ENCODE measurements around the gene NCEH1. TPM values are rescaled to one million over a fixed set of nuclear protein-coding genes. Genes with fewer than 3 reads are reported as not detected.
"Not testable (repeated sequence)": the region's sequence is repeated elsewhere in the genome, so short reads cannot be mapped to it uniquely, and the experiment has no call there.

NCEH1 gene
- 3.1 TPM for polyA plus RNA-seq (2012; ENCODE audit: insufficient read depth, insufficient read length)

DNA sequence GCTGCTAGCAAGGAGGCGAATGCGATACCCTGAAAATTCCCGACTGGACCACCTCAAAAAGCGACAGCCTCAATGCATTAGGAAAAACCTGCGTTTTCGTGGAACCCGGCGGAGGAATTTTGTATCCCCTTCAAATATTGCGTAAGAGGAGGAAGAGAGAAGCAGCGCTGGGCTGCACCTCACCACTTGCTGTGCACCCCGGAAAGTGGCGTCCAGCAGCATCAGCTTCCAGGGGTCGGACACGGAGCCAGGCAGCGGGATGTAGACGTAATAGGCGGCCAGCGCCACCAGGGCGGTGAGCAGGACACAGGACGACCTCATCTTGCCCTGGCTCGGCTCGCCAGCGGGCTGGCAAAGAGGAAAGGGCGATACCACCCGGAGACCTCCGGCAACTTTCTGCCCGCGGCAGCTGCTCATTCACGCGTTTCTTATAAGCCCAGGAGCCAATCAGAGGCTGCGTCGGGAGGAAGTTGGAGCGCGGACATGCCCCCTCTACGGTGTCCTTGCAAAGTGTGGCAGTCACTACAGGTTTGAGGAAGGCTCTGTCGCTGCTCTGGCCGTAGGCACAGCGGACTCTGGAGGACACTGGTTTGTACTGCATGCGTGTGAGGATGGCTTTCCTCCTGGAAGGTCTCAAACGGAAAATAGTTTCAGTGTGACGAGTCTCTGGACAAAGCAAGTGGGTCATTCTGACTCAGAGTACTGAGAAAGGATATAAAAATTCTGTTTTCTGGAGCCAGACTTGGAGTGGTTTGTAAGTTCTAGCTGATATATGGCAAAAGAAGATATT is at the start of gene NCEH1:
TSS of gene NCEH1 (minus strand) at position 404 of the 790 bp plus-strand sequence. CDS start at position 321, 83 bp downstream.
- peak within 1 kb of the TSS; percentile 92 for H3K4me3 ChIP-seq (ENCODE audit: low read length)
- peak; percentile 87 for DNase-seq (ENCODE audit: low read depth, low spot score)

DNA sequence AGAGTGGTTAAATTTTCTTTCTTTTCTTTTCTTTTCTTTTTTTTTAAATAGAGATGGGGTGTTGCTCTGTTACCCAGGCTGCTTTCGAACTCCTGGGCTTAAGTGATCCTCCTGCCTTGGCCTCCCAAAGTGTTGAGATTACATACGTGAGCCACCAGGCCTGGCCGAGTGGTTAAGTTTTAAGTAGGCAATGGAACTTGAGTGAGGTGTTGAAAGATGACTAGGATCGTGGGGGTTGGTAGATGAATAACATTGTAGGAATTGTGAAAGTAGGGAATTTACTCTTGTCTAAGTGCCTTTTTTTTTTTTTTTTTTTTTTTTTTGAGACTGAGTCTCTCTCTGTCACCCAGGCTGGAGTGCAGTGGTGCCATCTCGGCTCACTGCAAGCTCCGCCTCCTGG is 49.5 kb upstream of the NCEH1 start:
- H3K4me3 ChIP-seq (ENCODE audit: low read length); DNase-seq (ENCODE audit: low read depth, low spot score): not testable (repeated sequence)

DNA sequence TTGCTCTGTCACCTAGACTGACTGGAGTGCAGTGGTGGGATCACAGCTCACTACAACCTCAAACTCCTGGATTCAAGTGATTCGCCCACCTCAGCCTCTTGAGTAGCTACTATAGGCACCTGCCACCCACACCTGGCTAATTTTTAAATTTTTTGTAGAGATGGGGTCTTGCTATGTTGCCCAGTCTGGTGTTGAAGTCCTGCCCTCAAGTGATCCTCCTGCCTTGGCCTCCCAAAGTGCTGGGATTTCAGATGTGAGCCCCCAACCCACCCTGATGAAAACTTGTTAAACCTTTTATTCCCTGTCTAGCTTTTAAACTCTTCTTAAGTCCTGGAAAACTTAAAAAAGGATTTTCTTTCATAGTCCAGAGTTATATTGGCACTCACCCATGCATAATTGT is 42.3 kb upstream of the NCEH1 start:
- peak overlapping the region; percentile 89 for H3K4me3 ChIP-seq (ENCODE audit: low read length)
- no peak for DNase-seq (ENCODE audit: low read depth, low spot score)

DNA sequence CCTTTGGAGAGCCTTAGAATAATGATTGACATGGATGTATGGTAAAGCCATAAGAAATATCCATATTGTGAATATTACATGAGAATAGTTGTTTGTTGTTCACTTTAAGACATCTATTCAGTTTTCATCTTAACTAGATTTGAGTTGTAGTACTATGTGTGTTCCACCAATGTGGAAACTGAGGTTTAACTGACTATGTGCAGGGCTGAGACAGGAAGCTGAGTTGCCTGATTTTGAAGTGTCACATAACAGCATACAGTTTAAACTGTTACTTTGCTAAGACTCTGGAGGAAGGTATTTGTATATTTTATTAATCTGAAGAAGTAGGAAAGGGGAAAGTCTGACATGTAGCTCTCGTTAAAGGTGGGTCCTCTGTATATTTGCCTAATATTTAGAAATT is 41.8 kb upstream of the NCEH1 start:
- H3K4me3 ChIP-seq (ENCODE audit: low read length) = peak overlapping the region; percentile 89
- DNase-seq (ENCODE audit: low read depth, low spot score) = peak; percentile 73

DNA sequence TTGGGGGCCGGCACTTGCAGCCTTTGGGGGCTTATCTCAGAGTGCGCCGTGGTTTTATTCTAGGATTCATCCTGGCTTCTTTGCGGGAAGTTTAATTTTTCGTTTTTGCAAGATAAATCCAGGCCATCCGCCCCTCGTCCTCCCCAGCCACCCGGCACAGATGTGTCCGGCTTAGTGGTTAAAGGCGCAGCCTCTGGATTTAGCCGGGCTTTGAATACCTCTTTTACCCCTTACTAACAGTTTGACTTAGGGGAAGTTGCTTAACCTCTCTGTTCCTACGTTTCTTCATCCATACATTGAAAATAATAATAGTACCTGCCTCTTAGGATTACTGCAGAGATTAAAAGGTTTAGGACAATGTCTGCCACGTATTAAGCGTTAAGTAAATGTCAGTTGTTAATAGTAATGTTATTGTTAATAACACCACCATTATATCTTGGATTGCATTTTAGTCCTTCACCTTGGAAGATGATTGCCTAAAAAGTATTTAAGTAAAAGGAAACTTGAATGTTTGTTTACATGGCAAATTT is 40.4 kb upstream of the NCEH1 start:
- H3K4me3 ChIP-seq (ENCODE audit: low read length) = peak overlapping the region; percentile 89
- DNase-seq (ENCODE audit: low read depth, low spot score) = peak; percentile 14

- DNase-seq (ENCODE audit: low read depth, low spot score) = peak; percentile 100
These were observed 39.7 kb upstream of the NCEH1 start, which contains the start of gene ECT2 for GRCh38 chr3:172750368-172751174. Gene ECT2 (plus strand): TSS chr3:172750726. CDS start chr3:172754531, 3,805 bp downstream.

GRCh38 chr3:172750069-172750367 is 39.2 kb upstream of the NCEH1 start:
- peak overlapping the region; percentile 89 for H3K4me3 ChIP-seq (ENCODE audit: low read length)
- no peak for DNase-seq (ENCODE audit: low read depth, low spot score)

More at GRCh38 chr3:172750368-172751174, 39.7 kb upstream of the NCEH1 start, which contains the start of gene ECT2:
- H3K4me3 ChIP-seq (ENCODE audit: low read length) = peak within 1 kb of the TSS; percentile 89

- no peak for DNase-seq (ENCODE audit: low read depth, low spot score)
- no peak overlapping the region for H3K4me3 ChIP-seq (ENCODE audit: low read length)
These were observed 38.5 kb upstream of the NCEH1 start for GRCh38 chr3:172749230-172749965.

DNA sequence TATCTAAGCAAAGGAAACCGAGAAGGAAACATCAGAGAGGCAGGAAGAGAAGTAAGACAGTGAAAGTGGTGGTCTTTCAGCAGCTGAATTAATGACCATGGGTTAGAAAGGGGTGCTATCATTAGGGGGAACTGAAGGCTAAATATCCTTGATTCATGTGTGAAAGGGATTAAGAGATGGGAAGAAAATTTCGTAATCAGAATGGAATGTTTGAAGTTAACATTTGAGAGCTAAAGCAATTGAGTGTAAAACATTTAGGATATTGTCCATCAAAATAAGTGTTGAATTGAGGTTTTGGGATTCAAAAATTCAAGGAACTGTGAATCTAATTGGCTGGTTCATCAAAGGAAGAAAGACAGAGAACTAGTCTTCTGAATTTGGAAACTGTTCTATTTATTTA is 35.6 kb upstream of the NCEH1 start:
- H3K4me3 ChIP-seq (ENCODE audit: low read length) = no peak overlapping the region
- no peak for DNase-seq (ENCODE audit: low read depth, low spot score)

GRCh38 chr3:172739462-172739861 is 28.6 kb upstream of the NCEH1 start:
- DNase-seq (ENCODE audit: low read depth, low spot score) = no peak
- H3K4me3 ChIP-seq (ENCODE audit: low read length) = no peak overlapping the region

GRCh38 chr3:172735014-172735413 is 24.1 kb upstream of the NCEH1 start:
- no peak overlapping the region for H3K4me3 ChIP-seq (ENCODE audit: low read length)
- DNase-seq (ENCODE audit: low read depth, low spot score) = no peak

DNA sequence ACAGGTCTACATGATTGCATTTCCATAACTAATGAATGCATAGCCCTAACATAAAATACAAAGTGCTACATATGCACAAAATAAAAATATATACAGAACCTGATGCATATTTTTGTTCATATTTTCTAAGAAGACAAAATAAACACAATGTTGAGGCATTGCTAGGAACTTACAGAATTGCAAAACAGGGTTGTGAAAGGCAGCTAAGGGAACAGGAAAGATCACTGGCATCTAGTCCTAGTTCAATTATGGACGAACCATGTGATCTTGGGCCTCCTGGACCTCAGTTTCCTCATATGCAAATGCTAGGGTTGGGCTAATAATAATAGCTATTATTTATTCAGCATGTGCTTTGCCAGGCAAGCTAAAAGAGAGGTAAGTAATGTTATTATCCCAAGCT is 15.5 kb upstream of the NCEH1 start:
- no peak overlapping the region for H3K4me3 ChIP-seq (ENCODE audit: low read length)
- no peak for DNase-seq (ENCODE audit: low read depth, low spot score)

DNA sequence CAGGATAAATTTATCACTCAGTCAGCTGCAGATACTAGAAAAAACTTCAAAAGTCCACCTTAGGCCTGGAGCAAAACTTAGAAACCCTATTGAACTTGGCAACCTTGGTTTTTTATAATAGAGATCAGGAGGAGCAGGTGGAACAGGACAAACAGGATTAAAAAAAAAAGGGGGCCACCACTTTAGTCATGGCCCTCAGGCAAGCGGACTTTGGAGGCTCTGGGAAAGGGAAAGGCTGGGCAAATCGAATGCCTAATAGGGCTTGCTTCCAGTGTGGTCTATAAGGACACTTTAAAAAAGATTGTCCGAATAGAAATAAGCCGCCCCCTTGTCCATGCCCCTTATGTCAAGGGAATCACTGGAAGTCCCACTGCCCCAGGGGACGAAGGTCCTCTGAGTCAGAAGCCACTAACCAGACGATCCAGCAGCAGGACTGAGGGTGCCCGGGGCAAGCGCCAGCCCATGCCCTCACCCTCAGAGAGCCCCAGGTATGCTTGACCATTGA is 11.7 kb upstream of the NCEH1 start:
- not testable (repeated sequence) for H3K4me3 ChIP-seq (ENCODE audit: low read length); DNase-seq (ENCODE audit: low read depth, low spot score)

- H3K4me3 ChIP-seq (ENCODE audit: low read length) = no peak overlapping the region
- peak; percentile 44 for DNase-seq (ENCODE audit: low read depth, low spot score)
These were observed 6.7 kb upstream of the NCEH1 start for GRCh38 chr3:172717493-172718088.

GRCh38 chr3:172716476-172716875 is 5.6 kb upstream of the NCEH1 start:
- no peak for DNase-seq (ENCODE audit: low read depth, low spot score)
- H3K4me3 ChIP-seq (ENCODE audit: low read length) = no peak overlapping the region

DNA sequence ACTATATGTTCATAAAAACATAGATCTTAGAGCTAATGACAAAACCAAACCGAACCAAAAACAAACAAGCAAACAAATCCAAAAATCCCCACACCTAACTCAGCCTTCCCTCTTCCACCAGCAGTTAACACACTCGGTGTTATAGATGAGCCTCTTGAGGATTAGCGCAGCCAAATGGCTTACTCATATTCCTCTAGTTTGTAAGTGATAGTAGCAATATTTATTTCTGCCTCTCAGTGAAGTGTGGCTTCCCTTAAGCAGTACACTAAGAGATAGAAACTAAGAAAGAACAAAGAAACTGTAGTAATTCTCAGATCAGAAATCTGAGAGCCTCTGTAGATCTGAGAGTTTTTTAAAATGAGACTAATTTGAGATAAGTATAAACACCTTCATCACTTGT is 2.4 kb upstream of the NCEH1 start:
- DNase-seq (ENCODE audit: low read depth, low spot score) = no peak
- no peak overlapping the region for H3K4me3 ChIP-seq (ENCODE audit: low read length)

DNA sequence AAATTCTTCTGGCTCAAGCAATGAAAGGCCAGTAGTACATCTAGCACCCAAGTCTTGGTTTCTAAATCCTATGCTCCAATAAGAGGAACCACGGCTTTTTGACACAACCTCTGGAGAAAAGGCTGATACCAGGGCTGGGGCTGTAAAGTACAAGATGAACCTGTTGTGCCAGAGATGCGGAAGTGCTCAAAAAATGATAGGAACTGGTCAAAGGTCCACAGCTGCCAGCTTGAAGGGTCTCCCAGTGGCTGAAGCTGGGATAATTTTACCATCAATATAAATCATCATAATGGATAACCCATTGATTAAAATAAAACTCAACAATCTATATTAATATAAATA is 558 bp upstream of the NCEH1 start:
- DNase-seq (ENCODE audit: low read depth, low spot score) = no peak
- peak overlapping the region; percentile 92 for H3K4me3 ChIP-seq (ENCODE audit: low read length)

DNA sequence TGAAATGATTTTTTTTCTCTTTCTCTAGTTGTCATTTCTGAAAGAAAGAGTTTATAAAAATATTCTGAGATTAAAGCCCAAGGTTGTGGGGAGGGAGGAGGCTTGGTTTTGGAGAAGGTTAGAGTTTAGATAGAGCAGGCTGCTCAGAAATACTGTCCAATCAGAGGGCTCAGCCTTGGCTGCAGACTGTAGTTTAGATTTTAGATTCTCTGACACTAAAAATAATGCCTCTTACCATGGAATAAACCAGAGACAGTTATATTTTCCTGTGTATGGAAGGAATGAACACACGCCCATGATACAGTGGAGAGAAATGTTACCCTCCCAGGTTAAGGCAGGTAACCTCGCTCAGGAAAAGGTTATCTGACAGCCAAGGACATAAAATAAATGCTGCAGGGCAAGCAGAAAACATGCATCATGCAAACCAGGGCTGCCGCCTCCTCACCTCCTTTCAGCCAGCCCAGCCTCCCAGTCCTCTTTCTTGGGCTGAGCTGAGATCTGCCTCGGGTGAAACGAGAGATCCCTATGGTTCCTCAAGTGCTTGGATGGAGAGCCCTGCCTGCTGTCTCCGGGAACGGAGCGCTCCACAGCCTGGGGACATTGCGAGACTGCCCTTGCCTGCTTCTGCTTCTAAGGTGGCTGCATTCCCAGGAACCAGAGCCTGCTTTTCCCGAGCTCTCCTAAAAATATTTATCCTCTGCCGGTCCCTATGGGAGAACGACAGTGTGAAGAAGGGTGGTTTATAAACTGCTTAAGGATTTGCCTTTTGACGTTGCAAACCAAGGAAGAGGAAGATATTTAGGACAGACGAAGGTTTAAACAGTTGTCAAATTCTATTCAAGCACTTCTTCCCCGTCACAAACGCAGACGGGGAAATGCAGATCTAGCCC is 848 bp downstream of the NCEH1 start:
- no peak for DNase-seq (ENCODE audit: low read depth, low spot score)
- peak overlapping the region; percentile 92 for H3K4me3 ChIP-seq (ENCODE audit: low read length)
